Stomach smooth muscle (tissue), 2 donors: ENCODE data around the gene ECEL1.

Experiments
- H3K27ac ChIP-seq: one replicate; pipeline ENCODE4 v1.7.0; 2013; ENCODE audit warnings: mild to moderate bottlenecking, low read length, inconsistent platforms
- H3K27me3 ChIP-seq, 2 donors: one replicate each; pipeline ENCODE4 v1.7.0; 2013; ENCODE audit warnings: low read length in 2 of 2; ENCODE audit not compliant: insufficient read depth in 2 of 2, control insufficient read depth in 1 of 2
- H3K36me3 ChIP-seq, 2 donors: one replicate each; pipeline ENCODE4 v1.7.0; 2013; ENCODE audit warnings: low read length in 2 of 2; ENCODE audit not compliant: control insufficient read depth in 2 of 2, insufficient read depth in 2 of 2
- H3K4me1 ChIP-seq: one replicate; pipeline ENCODE4 v1.7.0; 2013; ENCODE audit warnings: low read length; ENCODE audit not compliant: control insufficient read depth, insufficient read depth
- H3K4me3 ChIP-seq, 2 donors: one replicate each; pipeline ENCODE4 v1.7.0; 2013; ENCODE audit warnings: low read length in 2 of 2
- H3K9ac ChIP-seq, 2 donors: one replicate each; pipeline ENCODE4 v1.7.0; 2013; ENCODE audit warnings: low read length in 2 of 2, mild to moderate bottlenecking in 1 of 2
- H3K9me3 ChIP-seq, 2 donors: one replicate each; pipeline ENCODE4 v1.7.0; 2013; ENCODE audit warnings: low read length in 2 of 2; ENCODE audit not compliant: control insufficient read depth in 2 of 2
- donor health status: healthy.
- donor health status: Pancreatic carcinoma.

Gene ECEL1

DNA sequence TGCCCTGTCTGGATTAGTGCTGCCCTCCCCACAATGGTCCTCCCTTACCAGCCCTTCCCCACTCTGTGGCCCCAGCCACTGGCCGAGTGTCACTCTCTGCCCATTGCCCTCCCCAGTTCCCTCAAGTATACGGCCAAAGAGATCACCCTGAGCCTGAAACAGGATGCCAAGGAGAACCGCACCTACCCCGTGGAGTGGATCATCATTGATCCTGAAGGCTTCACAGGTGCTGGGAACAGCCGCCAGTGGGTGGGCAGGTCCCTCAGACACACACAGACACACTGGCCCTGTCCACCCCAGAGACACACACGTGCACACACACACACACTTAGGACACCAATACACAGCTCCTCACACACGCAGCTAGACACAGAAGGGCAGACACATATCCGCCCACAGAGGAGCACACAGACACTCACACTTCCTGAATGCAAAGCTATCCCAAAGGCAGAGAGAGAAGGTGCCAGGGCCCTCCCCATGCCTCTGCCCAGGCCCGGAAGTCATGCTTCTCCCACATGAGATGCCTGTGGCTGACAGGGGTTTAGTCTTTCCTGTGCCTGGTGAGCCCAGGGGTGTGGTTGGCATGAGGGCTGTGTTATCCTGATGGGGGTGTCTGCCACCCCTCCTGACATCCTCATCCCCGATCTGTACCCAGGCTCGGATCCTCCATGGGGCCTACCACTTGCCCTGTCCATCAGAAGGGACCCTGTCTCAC lies 41.3 kb upstream of the ECEL1 start:
- no peak overlapping the region for H3K4me3 ChIP-seq
- no peak overlapping the region for H3K27ac ChIP-seq
- H3K4me1 ChIP-seq: peaks cover 11% of the 10 kb centered on the region
- H3K9me3 ChIP-seq: no peaks in the 10 kb centered on the region
- peaks cover 3 to 16% of the 10 kb centered on the region in 2 donors for H3K27me3 ChIP-seq
- no peaks in the 10 kb centered on the region for H3K36me3 ChIP-seq
- no peak overlapping the region for H3K9ac ChIP-seq

DNA sequence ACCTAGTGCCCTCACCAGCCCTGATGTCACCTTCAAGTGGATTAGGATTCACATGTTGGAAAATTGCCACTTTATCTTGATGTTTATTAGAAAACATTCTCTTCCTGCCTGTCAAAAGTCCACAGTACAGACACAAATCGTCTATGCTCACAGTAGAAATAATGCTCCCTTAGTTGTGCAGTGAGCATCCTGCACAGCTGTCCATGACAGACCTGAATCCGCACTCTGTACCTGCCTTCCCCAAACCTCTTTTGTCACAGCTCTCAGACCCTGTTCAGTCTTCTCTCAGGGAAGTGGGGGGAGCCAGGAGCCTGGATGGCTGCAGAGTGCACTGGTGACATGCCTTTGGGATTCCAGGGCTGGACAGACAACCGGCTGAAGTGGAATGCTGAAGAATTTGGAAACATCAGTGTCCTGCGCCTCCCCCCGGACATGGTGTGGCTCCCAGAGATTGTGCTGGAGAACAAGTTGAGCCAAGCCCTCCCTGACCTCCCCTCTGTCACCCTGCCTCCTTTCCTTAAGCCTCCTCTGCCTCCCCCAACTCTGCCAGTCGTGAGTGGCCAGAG lies 40.4 kb upstream of the ECEL1 start:
- H3K9me3 ChIP-seq: no peaks in the 10 kb centered on the region
- no peak overlapping the region for H3K9ac ChIP-seq
- no peaks in the 10 kb centered on the region for H3K36me3 ChIP-seq
- no peak overlapping the region for H3K4me3 ChIP-seq
- H3K4me1 ChIP-seq: peaks cover 17% of the 10 kb centered on the region
- H3K27me3 ChIP-seq: peaks cover 8 to 26% of the 10 kb centered on the region in 2 donors
- no peak overlapping the region for H3K27ac ChIP-seq

DNA sequence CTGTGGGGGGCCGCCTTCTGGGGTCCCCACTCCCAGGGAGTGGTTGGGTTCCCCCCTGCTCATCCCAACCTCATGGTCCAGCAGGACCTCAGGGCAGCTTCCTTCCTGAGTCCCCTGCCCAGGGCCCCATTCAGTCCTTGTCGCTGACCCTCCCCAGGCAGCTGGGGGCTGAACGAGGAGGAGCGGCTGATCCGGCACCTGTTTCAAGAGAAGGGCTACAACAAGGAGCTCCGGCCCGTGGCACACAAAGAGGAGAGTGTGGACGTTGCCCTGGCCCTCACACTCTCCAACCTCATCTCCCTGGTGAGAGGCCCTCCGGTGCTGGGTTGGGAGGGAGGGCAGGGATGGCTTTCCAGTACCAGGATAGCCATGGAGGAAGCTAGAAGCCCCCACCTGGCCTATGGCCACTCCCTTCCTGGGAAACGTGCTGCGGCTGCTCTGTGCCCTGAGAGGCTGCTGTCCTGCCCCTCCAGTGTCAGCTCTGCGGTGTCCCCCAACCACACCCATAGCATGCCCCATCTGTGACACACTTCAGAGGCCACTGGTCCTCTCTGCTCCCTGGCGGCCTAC lies 38.8 kb upstream of the ECEL1 start:
- Histone ChIP-seq H3K36me3 (no peaks in the 10 kb centered on the region), H3K4me1 (peaks cover 23% of the 10 kb centered on the region), H3K27me3 (peaks cover 16 to 40% of the 10 kb centered on the region in 2 donors), H3K9me3 (no peaks in the 10 kb centered on the region), H3K27ac (no peak overlapping the region), H3K9ac (no peak overlapping the region), H3K4me3 (no peak overlapping the region)

DNA sequence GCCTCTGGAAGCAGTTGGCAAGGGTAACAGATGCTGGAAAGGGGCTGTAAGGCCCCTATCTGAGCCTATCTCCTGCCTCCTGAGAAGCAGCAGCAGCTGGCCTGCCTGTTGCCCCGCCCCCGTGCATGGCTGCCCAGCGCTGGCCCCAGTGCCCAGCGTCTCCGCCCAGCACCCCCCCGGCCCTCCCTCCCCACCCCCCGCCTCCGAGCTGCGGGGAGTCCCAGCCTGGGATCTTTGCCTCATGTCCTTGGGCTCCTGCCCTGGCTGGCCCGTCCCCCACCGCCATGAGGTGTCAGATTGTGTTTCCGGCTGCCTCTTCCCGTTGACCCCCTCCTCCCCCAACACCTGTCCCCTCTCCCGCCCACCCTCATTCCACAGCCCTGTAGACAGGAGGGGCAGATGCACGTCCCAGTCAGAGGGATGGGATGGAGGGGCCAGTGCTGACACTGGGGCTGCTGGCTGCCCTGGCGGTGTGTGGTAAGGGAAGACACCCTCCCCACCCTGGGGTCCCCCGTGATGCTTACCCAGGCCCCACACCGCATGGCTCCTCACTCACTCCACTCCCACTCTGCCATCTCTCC lies 38.2 kb upstream of the ECEL1 start, which contains the start of gene CHRND:
Gene CHRND, plus strand, starts transcription at position 370 of the 581 bp plus-strand sequence. Its CDS starts 56 bp downstream, at position 426.
- Histone ChIP-seq H3K9ac (no peak within 1 kb of the TSS), H3K27ac (no peak within 1 kb of the TSS)

DNA sequence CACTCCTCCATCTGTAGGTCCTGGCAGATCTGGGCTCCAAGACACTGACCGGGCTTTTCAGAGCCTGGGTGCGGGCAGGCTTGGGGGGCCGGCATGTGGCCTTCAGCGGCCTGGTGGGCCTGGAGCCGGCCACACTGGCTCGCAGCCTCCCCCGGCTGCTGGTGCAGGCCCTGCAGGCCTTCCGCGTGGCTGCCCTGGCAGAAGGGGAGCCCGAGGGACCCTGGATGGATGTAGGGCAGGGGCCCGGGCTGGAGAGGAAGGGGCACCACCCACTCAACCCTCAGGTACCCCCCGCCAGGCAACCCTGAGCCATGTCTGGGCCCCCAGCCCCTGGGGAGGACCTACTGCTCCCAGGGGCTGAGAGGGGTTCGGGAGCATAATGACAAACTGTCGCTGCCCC lies 37.6 kb upstream of the ECEL1 start:
- Histone ChIP-seq H3K36me3 (no peaks in the 10 kb centered on the region), H3K27me3 (peaks cover 21 to 48% of the 10 kb centered on the region in 2 donors), H3K9me3 (no peaks in the 10 kb centered on the region), H3K27ac (no peak overlapping the region), H3K4me1 (peaks cover 23% of the 10 kb centered on the region), H3K9ac (no peak overlapping the region), H3K4me3 (no peak overlapping the region)

More for the DNA sequence above, 38.2 kb upstream of the ECEL1 start, which contains the start of gene CHRND:
- peaks cover 20 to 46% of the 10 kb centered on the region in 2 donors for H3K27me3 ChIP-seq
- no peaks in the 10 kb centered on the region for H3K9me3 ChIP-seq
- no peaks in the 10 kb centered on the region for H3K36me3 ChIP-seq
- H3K4me3 ChIP-seq: no peak within 1 kb of the TSS
- H3K4me1 ChIP-seq: peaks cover 23% of the 10 kb centered on the region

DNA sequence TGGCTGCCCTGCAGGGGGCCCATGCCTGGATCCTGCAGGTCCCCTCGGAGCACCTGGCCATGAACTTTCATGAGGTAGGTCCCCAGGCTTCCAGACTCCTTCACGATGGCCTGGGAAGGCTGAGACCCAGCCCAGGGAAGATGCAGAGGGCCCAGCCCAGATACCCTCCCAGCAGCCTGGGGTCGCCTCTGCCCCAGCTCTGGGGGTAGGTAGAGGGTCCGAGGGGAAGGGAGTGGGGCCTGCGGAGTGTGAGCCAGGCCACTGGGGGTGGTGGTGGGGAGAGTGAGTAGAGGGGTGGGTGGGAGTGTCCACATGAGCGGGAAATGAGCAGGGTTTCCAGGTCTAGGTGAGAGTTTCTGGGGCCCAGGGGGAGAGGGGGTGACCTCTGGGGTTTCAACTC lies 37.1 kb upstream of the ECEL1 start:
- Histone ChIP-seq H3K4me1 (peaks cover 23% of the 10 kb centered on the region), H3K27me3 (peaks cover 21 to 48% of the 10 kb centered on the region in 2 donors), H3K36me3 (no peaks in the 10 kb centered on the region)

DNA sequence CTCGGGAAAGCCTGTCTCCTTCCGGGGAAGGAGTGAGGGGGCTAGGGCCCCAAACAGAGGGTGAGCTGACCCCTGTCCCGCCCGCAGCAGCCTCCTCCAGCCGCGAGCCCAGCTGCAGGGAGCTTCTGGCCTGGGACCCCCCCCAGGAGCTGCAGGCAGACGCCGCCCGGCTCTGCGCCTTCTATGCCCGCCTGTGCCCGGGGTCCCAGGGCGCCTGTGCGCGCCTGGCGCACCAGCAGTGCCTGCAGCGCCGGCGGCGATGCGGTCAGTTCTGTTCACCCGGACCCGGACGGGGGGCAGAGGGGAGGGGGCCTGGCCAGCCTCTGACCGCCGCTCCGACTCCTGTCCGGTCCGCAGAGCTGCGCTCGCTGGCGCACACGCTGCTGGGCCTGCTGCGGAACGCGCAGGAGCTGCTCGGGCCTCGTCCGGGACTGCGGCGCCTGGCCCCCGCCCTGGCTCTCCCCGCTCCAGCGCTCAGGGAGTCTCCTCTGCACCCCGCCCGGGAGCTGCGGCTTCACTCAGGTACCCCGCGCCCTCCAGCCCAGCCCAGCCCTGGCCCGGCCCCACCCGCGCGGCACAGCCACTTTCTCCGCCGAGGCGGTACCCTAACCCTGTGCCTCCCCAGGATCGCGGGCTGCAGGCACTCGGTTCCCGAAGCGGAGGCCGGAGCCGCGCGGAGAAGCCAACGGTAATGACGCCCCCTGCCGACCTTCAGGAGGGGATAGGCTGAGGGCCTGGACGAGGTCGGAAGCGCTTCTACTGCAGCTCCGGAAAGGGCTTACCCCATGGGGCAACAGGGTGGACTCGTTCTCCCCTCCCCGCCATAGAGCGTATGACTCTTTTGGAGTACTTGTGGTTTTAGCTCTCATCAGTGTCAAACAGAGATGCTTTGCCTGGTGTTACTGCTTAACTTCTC lies 36.3 kb upstream of the ECEL1 start:
- Histone ChIP-seq H3K27ac (no peak overlapping the region), H3K36me3 (no peaks in the 10 kb centered on the region), H3K9me3 (no peaks in the 10 kb centered on the region), H3K9ac (no peak overlapping the region), H3K4me1 (peaks cover 23% of the 10 kb centered on the region), H3K4me3 (peak overlapping the region in 1 of 2 donors; percentile 44), H3K27me3 (peaks cover 21 to 48% of the 10 kb centered on the region in 2 donors)

More for the DNA sequence above, 37.1 kb upstream of the ECEL1 start:
- Histone ChIP-seq H3K27ac (no peak overlapping the region), H3K9me3 (no peaks in the 10 kb centered on the region), H3K9ac (no peak overlapping the region), H3K4me3 (no peak overlapping the region)

DNA sequence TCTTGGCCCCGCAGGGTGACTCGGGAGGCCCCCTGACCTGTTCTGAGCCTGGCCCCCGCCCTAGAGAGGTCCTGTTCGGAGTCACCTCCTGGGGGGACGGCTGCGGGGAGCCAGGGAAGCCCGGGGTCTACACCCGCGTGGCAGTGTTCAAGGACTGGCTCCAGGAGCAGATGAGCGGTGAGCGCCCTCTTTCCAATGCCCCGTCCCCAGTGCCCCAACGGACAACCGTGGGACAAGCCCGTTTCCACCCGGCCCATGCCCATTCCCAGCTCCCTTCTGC lies 35.7 kb upstream of the ECEL1 start:
- no peak overlapping the region for H3K27ac ChIP-seq
- H3K9ac ChIP-seq: no peak overlapping the region
- H3K9me3 ChIP-seq: no peaks in the 10 kb centered on the region
- peak overlapping the region in 1 of 2 donors; percentile 44 for H3K4me3 ChIP-seq
- peaks cover 23% of the 10 kb centered on the region for H3K4me1 ChIP-seq
- H3K36me3 ChIP-seq: no peaks in the 10 kb centered on the region
- H3K27me3 ChIP-seq: peaks cover 21 to 48% of the 10 kb centered on the region in 2 donors

DNA sequence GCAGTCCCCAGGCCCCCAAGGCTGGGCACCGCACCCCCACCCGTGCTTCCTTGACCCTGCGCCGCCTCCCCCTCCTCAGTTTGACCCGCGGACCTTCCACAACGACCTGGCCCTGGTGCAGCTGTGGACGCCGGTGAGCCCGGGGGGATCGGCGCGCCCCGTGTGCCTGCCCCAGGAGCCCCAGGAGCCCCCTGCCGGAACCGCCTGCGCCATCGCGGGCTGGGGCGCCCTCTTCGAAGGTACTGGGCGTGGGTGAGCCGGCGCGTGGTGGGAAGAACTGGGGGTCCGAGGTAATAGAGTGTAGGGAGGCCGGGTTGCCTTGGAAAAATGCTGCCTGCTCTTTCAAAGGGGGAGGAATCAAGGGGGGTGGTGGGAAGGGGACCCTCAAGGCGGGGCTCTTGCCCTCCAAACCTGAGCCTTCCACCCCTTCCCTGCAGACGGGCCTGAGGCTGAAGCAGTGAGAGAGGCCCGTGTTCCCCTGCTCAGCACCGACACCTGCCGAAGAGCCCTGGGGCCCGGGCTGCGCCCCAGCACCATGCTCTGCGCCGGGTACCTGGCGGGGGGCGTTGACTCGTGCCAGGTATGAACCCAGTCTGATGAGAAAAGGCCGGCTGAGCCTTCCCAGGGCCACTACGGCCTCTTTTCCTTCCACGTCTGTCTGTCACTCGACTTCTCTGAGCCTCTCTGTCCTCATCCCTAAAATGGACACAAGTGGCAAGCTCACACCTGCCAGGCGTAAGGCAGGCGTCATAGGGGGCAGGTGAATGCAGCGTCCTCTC lies 35.2 kb upstream of the ECEL1 start:
- no peaks in the 10 kb centered on the region for H3K9me3 ChIP-seq
- H3K9ac ChIP-seq: no peak overlapping the region
- H3K27me3 ChIP-seq: peaks cover 21 to 49% of the 10 kb centered on the region in 2 donors
- H3K36me3 ChIP-seq: no peaks in the 10 kb centered on the region
- H3K4me1 ChIP-seq: peaks cover 23% of the 10 kb centered on the region
- no peak overlapping the region for H3K27ac ChIP-seq
- H3K4me3 ChIP-seq: no peak overlapping the region
